Loucy (cell line): ENCODE results near the gene NBAS.

ENCODE experiments used
- EZH2phosphoT487 ChIP-seq: fragments of 200-600 bp; IDR thresholded peaks from 2 replicates; pipeline ENCODE4 v1.6.1; 2018; ENCODE audit warnings: antibody characterized with exemption, mild to moderate bottlenecking, moderate library complexity, borderline replicate concordance
- TF ChIP-seq, protein P1 (sequence below): fragments of 200-600 bp; sonication (generic); conservative IDR thresholded peaks from 2 replicates; pipeline ENCODE4 v1.5.1; 2014; ENCODE audit warnings: mild to moderate bottlenecking, antibody characterized with exemption, low read length

DNA sequence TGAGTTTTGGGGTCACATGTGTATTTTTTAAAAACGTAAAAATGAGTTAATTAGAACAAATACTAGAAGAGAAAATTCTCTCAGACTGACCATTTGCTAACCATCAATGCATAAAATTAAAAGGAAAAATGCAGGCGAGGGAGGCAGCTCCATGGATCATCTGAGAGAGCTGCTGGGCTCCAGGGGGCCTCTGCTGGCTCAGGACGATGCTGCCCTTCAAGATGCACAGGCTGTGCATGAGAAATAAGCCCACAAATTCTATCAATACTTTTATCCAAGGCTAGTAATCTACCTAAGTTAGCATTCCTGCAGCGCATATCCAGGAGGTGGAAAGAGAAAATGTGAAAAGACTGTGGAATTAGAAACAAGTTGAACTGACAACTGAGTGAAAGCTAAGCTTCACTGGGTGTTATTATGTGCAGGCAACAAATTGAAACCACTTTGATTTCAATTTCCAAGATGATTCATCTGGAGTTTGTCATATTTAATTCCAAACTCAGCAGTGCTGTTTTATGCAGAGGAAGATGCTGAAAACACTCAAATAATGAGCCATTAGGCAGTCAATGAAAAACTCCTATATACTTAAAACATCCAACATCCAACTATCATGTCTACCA, 261.1 kb downstream of the NBAS start:
- TF ChIP-seq, protein P1, sequence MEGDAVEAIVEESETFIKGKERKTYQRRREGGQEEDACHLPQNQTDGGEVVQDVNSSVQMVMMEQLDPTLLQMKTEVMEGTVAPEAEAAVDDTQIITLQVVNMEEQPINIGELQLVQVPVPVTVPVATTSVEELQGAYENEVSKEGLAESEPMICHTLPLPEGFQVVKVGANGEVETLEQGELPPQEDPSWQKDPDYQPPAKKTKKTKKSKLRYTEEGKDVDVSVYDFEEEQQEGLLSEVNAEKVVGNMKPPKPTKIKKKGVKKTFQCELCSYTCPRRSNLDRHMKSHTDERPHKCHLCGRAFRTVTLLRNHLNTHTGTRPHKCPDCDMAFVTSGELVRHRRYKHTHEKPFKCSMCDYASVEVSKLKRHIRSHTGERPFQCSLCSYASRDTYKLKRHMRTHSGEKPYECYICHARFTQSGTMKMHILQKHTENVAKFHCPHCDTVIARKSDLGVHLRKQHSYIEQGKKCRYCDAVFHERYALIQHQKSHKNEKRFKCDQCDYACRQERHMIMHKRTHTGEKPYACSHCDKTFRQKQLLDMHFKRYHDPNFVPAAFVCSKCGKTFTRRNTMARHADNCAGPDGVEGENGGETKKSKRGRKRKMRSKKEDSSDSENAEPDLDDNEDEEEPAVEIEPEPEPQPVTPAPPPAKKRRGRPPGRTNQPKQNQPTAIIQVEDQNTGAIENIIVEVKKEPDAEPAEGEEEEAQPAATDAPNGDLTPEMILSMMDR: no peak
- TF ChIP-seq EZH2phosphoT487: no peak
